Nephron progenitor cell (in vitro differentiated cells): ENCODE results near the gene SYCP2L.
A peak's percentile ranks its signal among the peaks of the same experiment; 100 is the strongest.
"Not testable (repeated sequence)": the region's sequence is repeated elsewhere in the genome, so short reads cannot be mapped to it uniquely, and the experiment has no call there.

ENCODE experiments used
- DNase-seq: peaks from one replicate; pipeline ENCODE4 v3.0.0; 2021
- H3K27ac Mint-ChIP-seq: 2 replicates; pipeline ENCODE4 v1.8.0; 2021; ENCODE audit warnings: mild to moderate bottlenecking, moderate library complexity, mixed read lengths
- H3K27me3 Mint-ChIP-seq: 2 replicates; pipeline ENCODE4 v1.8.0; 2021; ENCODE audit warnings: mild to moderate bottlenecking, low read depth, mixed read lengths; ENCODE audit not compliant: poor library complexity
- H3K36me3 Mint-ChIP-seq: 2 replicates; pipeline ENCODE4 v1.8.0; 2021; ENCODE audit warnings: low read depth, mixed read lengths
- H3K4me1 Mint-ChIP-seq: 2 replicates; pipeline ENCODE4 v1.8.0; 2021; ENCODE audit warnings: mixed read lengths
- H3K4me3 Mint-ChIP-seq: 2 replicates; pipeline ENCODE4 v1.8.0; 2021; ENCODE audit warnings: mild to moderate bottlenecking, moderate library complexity, mixed read lengths
- H3K9me3 Mint-ChIP-seq: 2 replicates; pipeline ENCODE4 v1.8.0; 2021; ENCODE audit warnings: mild to moderate bottlenecking, moderate library complexity, mixed read lengths
- TF ChIP-seq, protein P1 (sequence below): fragments of 200-600 bp; sonication (generic); IDR thresholded peaks from 2 replicates; pipeline ENCODE4 v1.5.0; 2021; ENCODE audit warnings: antibody characterized with exemption

Gene SYCP2L

DNA sequence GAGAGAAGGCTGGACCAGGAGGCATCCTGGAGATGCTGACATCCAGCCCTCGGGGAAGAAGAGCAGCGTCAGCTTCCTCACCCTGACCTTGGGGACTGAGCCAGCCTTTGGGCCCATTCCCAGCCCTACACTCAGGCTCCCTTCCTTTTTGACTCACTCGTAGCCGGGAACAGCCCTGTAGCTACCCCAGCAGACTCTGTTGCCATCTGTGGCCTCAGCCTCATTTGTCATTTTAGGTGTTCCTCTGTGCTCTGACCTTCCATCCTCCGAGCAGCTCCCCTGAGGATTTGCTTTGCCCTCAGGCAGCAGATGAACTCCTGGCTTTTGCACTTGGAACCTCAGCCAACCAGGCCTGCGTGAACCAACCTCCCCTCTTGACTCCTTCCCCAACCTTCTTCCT lies 89.7 kb downstream of the SYCP2L start:
- DNase-seq, result peak; percentile 12
- Mint-ChIP-seq H3K4me3 (no peak overlapping the region), H3K9me3 (no peaks in the 10 kb centered on the region), H3K27me3 (no peaks in the 10 kb centered on the region), H3K36me3 (peaks cover 4% of the 10 kb centered on the region), H3K27ac (no peak overlapping the region), H3K4me1 (no peaks in the 10 kb centered on the region)
- TF ChIP-seq, protein P1, sequence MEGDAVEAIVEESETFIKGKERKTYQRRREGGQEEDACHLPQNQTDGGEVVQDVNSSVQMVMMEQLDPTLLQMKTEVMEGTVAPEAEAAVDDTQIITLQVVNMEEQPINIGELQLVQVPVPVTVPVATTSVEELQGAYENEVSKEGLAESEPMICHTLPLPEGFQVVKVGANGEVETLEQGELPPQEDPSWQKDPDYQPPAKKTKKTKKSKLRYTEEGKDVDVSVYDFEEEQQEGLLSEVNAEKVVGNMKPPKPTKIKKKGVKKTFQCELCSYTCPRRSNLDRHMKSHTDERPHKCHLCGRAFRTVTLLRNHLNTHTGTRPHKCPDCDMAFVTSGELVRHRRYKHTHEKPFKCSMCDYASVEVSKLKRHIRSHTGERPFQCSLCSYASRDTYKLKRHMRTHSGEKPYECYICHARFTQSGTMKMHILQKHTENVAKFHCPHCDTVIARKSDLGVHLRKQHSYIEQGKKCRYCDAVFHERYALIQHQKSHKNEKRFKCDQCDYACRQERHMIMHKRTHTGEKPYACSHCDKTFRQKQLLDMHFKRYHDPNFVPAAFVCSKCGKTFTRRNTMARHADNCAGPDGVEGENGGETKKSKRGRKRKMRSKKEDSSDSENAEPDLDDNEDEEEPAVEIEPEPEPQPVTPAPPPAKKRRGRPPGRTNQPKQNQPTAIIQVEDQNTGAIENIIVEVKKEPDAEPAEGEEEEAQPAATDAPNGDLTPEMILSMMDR, result no peak

GRCh38 chr6:10977231-10977968 lies 90.5 kb downstream of the SYCP2L start:
- H3K4me3 Mint-ChIP-seq, result no peak overlapping the region
- H3K27me3 Mint-ChIP-seq, result no peaks in the 10 kb centered on the region
- no peaks in the 10 kb centered on the region for H3K9me3 Mint-ChIP-seq
- TF ChIP-seq, protein P1, result no peak
- no peak for DNase-seq
- no peaks in the 10 kb centered on the region for H3K4me1 Mint-ChIP-seq
- no peak overlapping the region for H3K27ac Mint-ChIP-seq
- H3K36me3 Mint-ChIP-seq, result peaks cover 4% of the 10 kb centered on the region

DNA sequence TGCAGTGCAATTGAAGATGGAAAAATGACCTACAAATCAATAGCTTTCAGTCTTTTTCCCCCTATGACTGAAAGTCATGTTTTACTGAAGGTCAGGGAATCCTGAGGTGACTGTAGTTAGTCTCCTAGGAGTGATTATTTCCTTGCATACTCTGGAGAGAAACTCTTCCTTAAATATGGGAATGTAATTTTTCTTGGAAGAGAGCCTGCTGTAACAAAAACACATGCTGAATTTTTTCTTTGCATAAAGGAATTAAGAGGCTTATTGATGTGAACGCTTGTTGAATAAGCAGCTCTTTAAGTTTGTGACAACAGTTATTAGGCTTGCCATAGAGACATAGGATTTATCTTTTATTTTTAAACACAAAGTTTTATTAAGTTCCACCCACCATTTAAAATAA lies 92.8 kb downstream of the SYCP2L start:
- H3K9me3 Mint-ChIP-seq, result peaks cover 3% of the 10 kb centered on the region
- TF ChIP-seq, protein P1, result no peak
- no peaks in the 10 kb centered on the region for H3K27me3 Mint-ChIP-seq
- no peak overlapping the region for H3K27ac Mint-ChIP-seq
- no peaks in the 10 kb centered on the region for H3K4me1 Mint-ChIP-seq
- no peak for DNase-seq
- H3K36me3 Mint-ChIP-seq, result peaks cover 9% of the 10 kb centered on the region
- no peak overlapping the region for H3K4me3 Mint-ChIP-seq

DNA sequence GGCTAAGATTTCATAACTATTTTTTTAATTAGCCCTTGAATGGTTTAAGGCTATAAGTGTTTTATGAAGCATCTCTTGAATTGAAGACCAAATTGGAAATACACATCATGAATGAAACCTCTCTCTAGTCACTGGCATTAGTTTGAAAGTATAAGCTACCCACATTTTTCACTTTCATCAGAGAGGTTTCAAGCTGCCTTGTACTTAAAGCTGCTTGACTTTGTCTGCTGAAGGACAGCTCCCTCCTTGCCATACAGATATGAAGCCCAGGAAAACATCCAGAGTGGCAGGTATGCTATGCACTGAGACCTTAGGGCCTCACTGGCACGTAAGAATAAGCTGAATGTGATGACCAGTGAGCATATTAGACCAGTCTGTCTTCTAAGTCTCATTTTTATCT lies 94.6 kb downstream of the SYCP2L start:
- Mint-ChIP-seq H3K4me1 (no peaks in the 10 kb centered on the region), H3K9me3 (peaks cover 14% of the 10 kb centered on the region), H3K4me3 (no peak overlapping the region), H3K36me3 (peaks cover 11% of the 10 kb centered on the region), H3K27me3 (no peaks in the 10 kb centered on the region), H3K27ac (no peak overlapping the region)
- no peak for DNase-seq
- TF ChIP-seq, protein P1, result no peak

GRCh38 chr6:10984959-10985358 lies 98.1 kb downstream of the SYCP2L start:
- Mint-ChIP-seq H3K9me3 (peaks cover 23% of the 10 kb centered on the region), H3K36me3 (peaks cover 35% of the 10 kb centered on the region)
- DNase-seq, H3K27me3 Mint-ChIP-seq, H3K27ac Mint-ChIP-seq, H3K4me3 Mint-ChIP-seq, H3K4me1 Mint-ChIP-seq: not testable (repeated sequence)

- no peaks in the 10 kb centered on the region for H3K4me1 Mint-ChIP-seq
- peaks cover 31% of the 10 kb centered on the region for H3K36me3 Mint-ChIP-seq
- H3K27me3 Mint-ChIP-seq, result no peaks in the 10 kb centered on the region
- H3K9me3 Mint-ChIP-seq, result peaks cover 20% of the 10 kb centered on the region
- no peak for DNase-seq
- no peak overlapping the region for H3K4me3 Mint-ChIP-seq
- H3K27ac Mint-ChIP-seq, result no peak overlapping the region
- TF ChIP-seq, protein P1, result no peak
Observed at GRCh38 chr6:10989587-10989986, 102.7 kb downstream of the SYCP2L start.
